GM12878 (cell line): ENCODE measurements around the gene STXBP2. TPM values are rescaled to one million over a fixed set of nuclear protein-coding genes. Genes with fewer than 3 reads are reported as not detected.

ENCODE experiments used
- BHLHE40 ChIP-seq, 2 experiments: fragments of 450-650 bp in 1 of 2; IDR thresholded peaks; 2 replicates each; pipeline ENCODE4 v1.6.1; 2011 to 2017; ENCODE audit warnings: low read depth in 2 of 2, borderline replicate concordance in 1 of 2, improper control_type of control experiment in 1 of 2, low read length in 1 of 2, mild to moderate bottlenecking in 1 of 2
- CHD4 ChIP-seq: fragments of 200-600 bp; sonication (generic); IDR thresholded peaks from 2 replicates; pipeline ENCODE4 v1.6.1; 2016; ENCODE audit warnings: mild to moderate bottlenecking
- EP300 ChIP-seq, 2 experiments: fragments of 150-350 bp in 1 of 2; IDR thresholded peaks; 2 replicates each; pipeline ENCODE4 v1.6.1; 2011 to 2012; ENCODE audit warnings: low read depth in 2 of 2, low read length in 2 of 2, borderline replicate concordance in 1 of 2, improper control_type of control experiment in 1 of 2, inconsistent platforms in 1 of 2; ENCODE audit not compliant: control insufficient read depth in 1 of 2
- GATAD2B ChIP-seq: fragments of 450-650 bp; conservative IDR thresholded peaks from 2 replicates; pipeline ENCODE4 v1.6.1; 2017; ENCODE audit warnings: low read depth, mild to moderate bottlenecking, moderate library complexity
- HCFC1 ChIP-seq: fragments of 150-350 bp; IDR thresholded peaks from 2 replicates; pipeline ENCODE4 v1.6.1; 2014; ENCODE audit warnings: low read length
- IKZF1 ChIP-seq: fragments of 450-650 bp; conservative IDR thresholded peaks from 2 replicates; pipeline ENCODE4 v1.6.1; 2017; ENCODE audit warnings: antibody characterized with exemption, mild to moderate bottlenecking
- IKZF2 ChIP-seq, 2 experiments: fragments of 450-650 bp; IDR thresholded peaks; 2 replicates each; pipeline ENCODE4 v1.6.1; 2017; ENCODE audit warnings: mild to moderate bottlenecking in 2 of 2, moderate library complexity in 2 of 2
- MEF2B ChIP-seq: fragments of 450-650 bp; IDR thresholded peaks from 2 replicates; pipeline ENCODE4 v1.6.1; 2018; ENCODE audit warnings: mild to moderate bottlenecking, moderate library complexity; ENCODE audit not compliant: partially characterized antibody, poor library complexity, severe bottlenecking
- PAX5 ChIP-seq: IDR thresholded peaks from 2 replicates; pipeline ENCODE4 v1.6.1; 2011; ENCODE audit warnings: low read depth, low read length, borderline replicate concordance
- ZBED1 ChIP-seq: IDR thresholded peaks from 2 replicates; pipeline ENCODE4 v1.6.1; 2016; ENCODE audit warnings: borderline replicate concordance
- polyA plus RNA-seq, 11 experiments: library from polyadenylated mRNA; depleted of rRNA in 4 of 11; unstranded in 6 of 11; stranded (reverse) in 5 of 11; fragments of >200 nt; fragmentation: Nextera tagmentation in 4 of 11; fragmentation: Illumina TruSeq in 1 of 11; extraction: Ambion mirVana in 4 of 11; extraction: Trizol in 1 of 11; gene quantifications; 1 replicate in 1 of 11; 2 replicates in 10 of 11; pipeline versions ENCODE4 v1.2.1 to v1.2.3, GENCODE V29; 2011 to 2016; ENCODE audit warnings: inconsistent platforms in 2 of 11, missing spikeins in 2 of 11, low read depth in 1 of 11
- total RNA-seq, 4 experiments: library from RNA; depleted of rRNA in 3 of 4; stranded (reverse); fragments of >200 nt in 3 of 4; fragmentation: Illumina TruSeq in 1 of 4; extraction: Trizol in 1 of 4; gene quantifications; 2 replicates each; pipeline versions ENCODE4 v1.2.1 to v1.2.3, GENCODE V29; 2013 to 2021
- TF ChIP-seq, protein P1 (sequence below): fragments of 450-650 bp; IDR thresholded peaks from 2 replicates; pipeline ENCODE4 v1.6.1; 2017; ENCODE audit warnings: mild to moderate bottlenecking
- TF ChIP-seq, protein P2 (sequence below): fragments of 450-650 bp; IDR thresholded peaks from 2 replicates; pipeline ENCODE4 v1.6.1; 2017; ENCODE audit warnings: mild to moderate bottlenecking, low read depth, inconsistent platforms; ENCODE audit not compliant: poor library complexity, severe bottlenecking
- TF ChIP-seq, protein P3 (sequence below): fragments of 150-350 bp; IDR thresholded peaks from 2 replicates; pipeline ENCODE4 v1.6.1; 2016; ENCODE audit warnings: low read depth, low read length
- TF ChIP-seq, protein P4 (sequence below): IDR thresholded peaks from 2 replicates; pipeline ENCODE4 v1.6.1; 2012; ENCODE audit warnings: mild to moderate bottlenecking, low read depth, low read length
- TF ChIP-seq, protein P5 (sequence below): fragments of 450-650 bp; IDR thresholded peaks from 2 replicates; pipeline ENCODE4 v1.6.1; 2018; ENCODE audit warnings: borderline replicate concordance, mild to moderate bottlenecking; ENCODE audit not compliant: partially characterized antibody

STXBP2 gene
- total and polyA plus RNA-seq, 10 of the 15 experiments (the other 5 are each of a cell fraction or from before 2014, with no cell fraction given): 2.6 to 111 (median 61.4) TPM

DNA sequence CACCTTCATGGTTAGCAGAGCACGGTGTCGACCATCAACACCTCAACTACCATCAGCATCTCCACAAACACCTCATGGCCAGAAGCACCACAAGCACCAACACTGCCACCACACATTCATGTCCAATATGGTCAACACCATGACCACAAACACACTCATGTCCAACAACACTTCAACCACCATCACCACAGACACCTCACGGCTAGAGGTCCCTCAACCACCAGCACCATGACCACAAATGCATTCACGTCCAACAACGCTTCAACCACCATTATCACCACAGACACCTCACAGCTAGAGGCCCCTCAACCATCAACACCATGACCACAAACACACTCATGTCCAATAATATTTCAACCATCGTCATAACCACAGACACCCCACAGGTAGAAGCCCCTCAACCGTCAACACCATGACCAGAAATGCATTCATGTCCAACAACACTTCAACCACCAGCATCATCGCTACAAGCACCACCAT is 53.9 kb downstream of the STXBP2 start (continued):
- TF ChIP-seq, protein P1, sequence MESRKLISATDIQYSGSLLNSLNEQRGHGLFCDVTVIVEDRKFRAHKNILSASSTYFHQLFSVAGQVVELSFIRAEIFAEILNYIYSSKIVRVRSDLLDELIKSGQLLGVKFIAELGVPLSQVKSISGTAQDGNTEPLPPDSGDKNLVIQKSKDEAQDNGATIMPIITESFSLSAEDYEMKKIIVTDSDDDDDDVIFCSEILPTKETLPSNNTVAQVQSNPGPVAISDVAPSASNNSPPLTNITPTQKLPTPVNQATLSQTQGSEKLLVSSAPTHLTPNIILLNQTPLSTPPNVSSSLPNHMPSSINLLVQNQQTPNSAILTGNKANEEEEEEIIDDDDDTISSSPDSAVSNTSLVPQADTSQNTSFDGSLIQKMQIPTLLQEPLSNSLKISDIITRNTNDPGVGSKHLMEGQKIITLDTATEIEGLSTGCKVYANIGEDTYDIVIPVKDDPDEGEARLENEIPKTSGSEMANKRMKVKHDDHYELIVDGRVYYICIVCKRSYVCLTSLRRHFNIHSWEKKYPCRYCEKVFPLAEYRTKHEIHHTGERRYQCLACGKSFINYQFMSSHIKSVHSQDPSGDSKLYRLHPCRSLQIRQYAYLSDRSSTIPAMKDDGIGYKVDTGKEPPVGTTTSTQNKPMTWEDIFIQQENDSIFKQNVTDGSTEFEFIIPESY: peak; percentile 88
- TF ChIP-seq IKZF1 (peak; percentile 89), BHLHE40 (IDR thresholded peaks at IDR 0.05; ENCODE audit: borderline replicate concordance in 1 of 2, low read depth in 2 of 2, low read length in 1 of 2) (peak; percentile 68 to 92; a peak in 3 of 4 replicates), IKZF2 (IDR thresholded peaks at IDR 0.05) (peak; percentile 90 to 96), ZBED1 (no peak; the same call in 1 of the 2 replicates), MEF2B (peak; percentile 92), CHD4 (no peak), PAX5 (peak; percentile 99), HCFC1 (no peak; the same call in 1 of the 2 replicates), GATAD2B (peak; percentile 84), EP300 (IDR thresholded peaks at IDR 0.05; ENCODE audit: borderline replicate concordance in 1 of 2, control insufficient read depth in 1 of 2, low read depth in 2 of 2, low read length in 2 of 2) (peak; percentile 52 to 71; a peak in 2 of 4 replicates)
- TF ChIP-seq, protein P2, sequence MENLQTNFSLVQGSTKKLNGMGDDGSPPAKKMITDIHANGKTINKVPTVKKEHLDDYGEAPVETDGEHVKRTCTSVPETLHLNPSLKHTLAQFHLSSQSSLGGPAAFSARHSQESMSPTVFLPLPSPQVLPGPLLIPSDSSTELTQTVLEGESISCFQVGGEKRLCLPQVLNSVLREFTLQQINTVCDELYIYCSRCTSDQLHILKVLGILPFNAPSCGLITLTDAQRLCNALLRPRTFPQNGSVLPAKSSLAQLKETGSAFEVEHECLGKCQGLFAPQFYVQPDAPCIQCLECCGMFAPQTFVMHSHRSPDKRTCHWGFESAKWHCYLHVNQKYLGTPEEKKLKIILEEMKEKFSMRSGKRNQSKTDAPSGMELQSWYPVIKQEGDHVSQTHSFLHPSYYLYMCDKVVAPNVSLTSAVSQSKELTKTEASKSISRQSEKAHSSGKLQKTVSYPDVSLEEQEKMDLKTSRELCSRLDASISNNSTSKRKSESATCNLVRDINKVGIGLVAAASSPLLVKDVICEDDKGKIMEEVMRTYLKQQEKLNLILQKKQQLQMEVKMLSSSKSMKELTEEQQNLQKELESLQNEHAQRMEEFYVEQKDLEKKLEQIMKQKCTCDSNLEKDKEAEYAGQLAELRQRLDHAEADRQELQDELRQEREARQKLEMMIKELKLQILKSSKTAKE: peak; percentile 73
- TF ChIP-seq, protein P3, sequence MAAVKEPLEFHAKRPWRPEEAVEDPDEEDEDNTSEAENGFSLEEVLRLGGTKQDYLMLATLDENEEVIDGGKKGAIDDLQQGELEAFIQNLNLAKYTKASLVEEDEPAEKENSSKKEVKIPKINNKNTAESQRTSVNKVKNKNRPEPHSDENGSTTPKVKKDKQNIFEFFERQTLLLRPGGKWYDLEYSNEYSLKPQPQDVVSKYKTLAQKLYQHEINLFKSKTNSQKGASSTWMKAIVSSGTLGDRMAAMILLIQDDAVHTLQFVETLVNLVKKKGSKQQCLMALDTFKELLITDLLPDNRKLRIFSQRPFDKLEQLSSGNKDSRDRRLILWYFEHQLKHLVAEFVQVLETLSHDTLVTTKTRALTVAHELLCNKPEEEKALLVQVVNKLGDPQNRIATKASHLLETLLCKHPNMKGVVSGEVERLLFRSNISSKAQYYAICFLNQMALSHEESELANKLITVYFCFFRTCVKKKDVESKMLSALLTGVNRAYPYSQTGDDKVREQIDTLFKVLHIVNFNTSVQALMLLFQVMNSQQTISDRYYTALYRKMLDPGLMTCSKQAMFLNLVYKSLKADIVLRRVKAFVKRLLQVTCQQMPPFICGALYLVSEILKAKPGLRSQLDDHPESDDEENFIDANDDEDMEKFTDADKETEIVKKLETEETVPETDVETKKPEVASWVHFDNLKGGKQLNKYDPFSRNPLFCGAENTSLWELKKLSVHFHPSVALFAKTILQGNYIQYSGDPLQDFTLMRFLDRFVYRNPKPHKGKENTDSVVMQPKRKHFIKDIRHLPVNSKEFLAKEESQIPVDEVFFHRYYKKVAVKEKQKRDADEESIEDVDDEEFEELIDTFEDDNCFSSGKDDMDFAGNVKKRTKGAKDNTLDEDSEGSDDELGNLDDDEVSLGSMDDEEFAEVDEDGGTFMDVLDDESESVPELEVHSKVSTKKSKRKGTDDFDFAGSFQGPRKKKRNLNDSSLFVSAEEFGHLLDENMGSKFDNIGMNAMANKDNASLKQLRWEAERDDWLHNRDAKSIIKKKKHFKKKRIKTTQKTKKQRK: no peak
- TF ChIP-seq, protein P4, sequence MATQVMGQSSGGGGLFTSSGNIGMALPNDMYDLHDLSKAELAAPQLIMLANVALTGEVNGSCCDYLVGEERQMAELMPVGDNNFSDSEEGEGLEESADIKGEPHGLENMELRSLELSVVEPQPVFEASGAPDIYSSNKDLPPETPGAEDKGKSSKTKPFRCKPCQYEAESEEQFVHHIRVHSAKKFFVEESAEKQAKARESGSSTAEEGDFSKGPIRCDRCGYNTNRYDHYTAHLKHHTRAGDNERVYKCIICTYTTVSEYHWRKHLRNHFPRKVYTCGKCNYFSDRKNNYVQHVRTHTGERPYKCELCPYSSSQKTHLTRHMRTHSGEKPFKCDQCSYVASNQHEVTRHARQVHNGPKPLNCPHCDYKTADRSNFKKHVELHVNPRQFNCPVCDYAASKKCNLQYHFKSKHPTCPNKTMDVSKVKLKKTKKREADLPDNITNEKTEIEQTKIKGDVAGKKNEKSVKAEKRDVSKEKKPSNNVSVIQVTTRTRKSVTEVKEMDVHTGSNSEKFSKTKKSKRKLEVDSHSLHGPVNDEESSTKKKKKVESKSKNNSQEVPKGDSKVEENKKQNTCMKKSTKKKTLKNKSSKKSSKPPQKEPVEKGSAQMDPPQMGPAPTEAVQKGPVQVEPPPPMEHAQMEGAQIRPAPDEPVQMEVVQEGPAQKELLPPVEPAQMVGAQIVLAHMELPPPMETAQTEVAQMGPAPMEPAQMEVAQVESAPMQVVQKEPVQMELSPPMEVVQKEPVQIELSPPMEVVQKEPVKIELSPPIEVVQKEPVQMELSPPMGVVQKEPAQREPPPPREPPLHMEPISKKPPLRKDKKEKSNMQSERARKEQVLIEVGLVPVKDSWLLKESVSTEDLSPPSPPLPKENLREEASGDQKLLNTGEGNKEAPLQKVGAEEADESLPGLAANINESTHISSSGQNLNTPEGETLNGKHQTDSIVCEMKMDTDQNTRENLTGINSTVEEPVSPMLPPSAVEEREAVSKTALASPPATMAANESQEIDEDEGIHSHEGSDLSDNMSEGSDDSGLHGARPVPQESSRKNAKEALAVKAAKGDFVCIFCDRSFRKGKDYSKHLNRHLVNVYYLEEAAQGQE: no peak
- TF ChIP-seq, protein P5, sequence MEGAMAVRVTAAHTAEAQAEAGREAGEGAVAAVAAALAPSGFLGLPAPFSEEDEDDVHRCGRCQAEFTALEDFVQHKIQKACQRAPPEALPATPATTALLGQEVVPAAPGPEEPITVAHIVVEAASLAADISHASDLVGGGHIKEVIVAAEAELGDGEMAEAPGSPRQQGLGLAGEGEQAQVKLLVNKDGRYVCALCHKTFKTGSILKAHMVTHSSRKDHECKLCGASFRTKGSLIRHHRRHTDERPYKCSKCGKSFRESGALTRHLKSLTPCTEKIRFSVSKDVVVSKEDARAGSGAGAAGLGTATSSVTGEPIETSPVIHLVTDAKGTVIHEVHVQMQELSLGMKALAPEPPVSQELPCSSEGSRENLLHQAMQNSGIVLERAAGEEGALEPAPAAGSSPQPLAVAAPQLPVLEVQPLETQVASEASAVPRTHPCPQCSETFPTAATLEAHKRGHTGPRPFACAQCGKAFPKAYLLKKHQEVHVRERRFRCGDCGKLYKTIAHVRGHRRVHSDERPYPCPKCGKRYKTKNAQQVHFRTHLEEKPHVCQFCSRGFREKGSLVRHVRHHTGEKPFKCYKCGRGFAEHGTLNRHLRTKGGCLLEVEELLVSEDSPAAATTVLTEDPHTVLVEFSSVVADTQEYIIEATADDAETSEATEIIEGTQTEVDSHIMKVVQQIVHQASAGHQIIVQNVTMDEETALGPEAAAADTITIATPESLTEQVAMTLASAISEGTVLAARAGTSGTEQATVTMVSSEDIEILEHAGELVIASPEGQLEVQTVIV: peak; percentile 74
- TF ChIP-seq, all 136 proteins: peak for 41
